Measurements from ENCODE around the gene TMEM176A.

TMEM176A gene

GRCh38 chr7:150820148-150820547 lies 19.6 kb downstream of the TMEM176A start:
- no peak overlapping the region for H3K4me3 ChIP-seq (replicated peaks; ENCODE audit: low read depth, low read length)
- H3K36me3 ChIP-seq (ENCODE audit: control insufficient read depth, insufficient read depth, low read length): no peaks in the 10 kb centered on the region
- TF ChIP-seq CTCF (IDR thresholded peaks at IDR 0.05; ENCODE audit: insufficient read depth, low read length, poor library complexity, severe bottlenecking): no peak
- H3K27me3 ChIP-seq (replicated peaks; ENCODE audit: control insufficient read depth, insufficient read depth, low read length): no peaks in the 10 kb centered on the region
- no peak for DNase-seq (ENCODE audit: extremely low read depth, insufficient read length)

- H3K4me3 ChIP-seq (replicated peaks; ENCODE audit: low read depth, low read length): no peak overlapping the region
- no peaks in the 10 kb centered on the region for H3K36me3 ChIP-seq (ENCODE audit: control insufficient read depth, insufficient read depth, low read length)
- no peaks in the 10 kb centered on the region for H3K27me3 ChIP-seq (replicated peaks; ENCODE audit: control insufficient read depth, insufficient read depth, low read length)
- DNase-seq (ENCODE audit: extremely low read depth, insufficient read length): no peak
- TF ChIP-seq CTCF (IDR thresholded peaks at IDR 0.05; ENCODE audit: insufficient read depth, low read length, poor library complexity, severe bottlenecking): no peak
Observed at GRCh38 chr7:150820578-150821198, 20.1 kb downstream of the TMEM176A start.

- no peaks in the 10 kb centered on the region; the same call in 1 of the 2 replicates for H3K27me3 ChIP-seq (replicated peaks; ENCODE audit: control insufficient read depth, insufficient read depth, low read length)
Observed at GRCh38 chr7:150823043-150823442, 22.5 kb downstream of the TMEM176A start.

GRCh38 chr7:150823484-150824126 lies 23.0 kb downstream of the TMEM176A start:
- Histone ChIP-seq H3K36me3 (ENCODE audit: control insufficient read depth, insufficient read depth, low read length) (no peaks in the 10 kb centered on the region), H3K4me3 (replicated peaks; ENCODE audit: low read depth, low read length) (no peak overlapping the region), H3K27me3 (replicated peaks; ENCODE audit: control insufficient read depth, insufficient read depth, low read length) (no peaks in the 10 kb centered on the region; the same call in 1 of the 2 replicates)
- no peak for TF ChIP-seq CTCF (IDR thresholded peaks at IDR 0.05; ENCODE audit: insufficient read depth, low read length, poor library complexity, severe bottlenecking)
- DNase-seq (ENCODE audit: extremely low read depth, insufficient read length): no peak

More at GRCh38 chr7:150823043-150823442, 22.5 kb downstream of the TMEM176A start:
- Histone ChIP-seq H3K36me3 (ENCODE audit: control insufficient read depth, insufficient read depth, low read length) (no peaks in the 10 kb centered on the region), H3K4me3 (replicated peaks; ENCODE audit: low read depth, low read length) (no peak overlapping the region)
- no peak for DNase-seq (ENCODE audit: extremely low read depth, insufficient read length)
- TF ChIP-seq CTCF (IDR thresholded peaks at IDR 0.05; ENCODE audit: insufficient read depth, low read length, poor library complexity, severe bottlenecking): no peak

- H3K36me3 ChIP-seq (ENCODE audit: control insufficient read depth, insufficient read depth, low read length): no peaks in the 10 kb centered on the region
- no peak for TF ChIP-seq CTCF (IDR thresholded peaks at IDR 0.05; ENCODE audit: insufficient read depth, low read length, poor library complexity, severe bottlenecking)
- H3K27me3 ChIP-seq (replicated peaks; ENCODE audit: control insufficient read depth, insufficient read depth, low read length): no peaks in the 10 kb centered on the region; the same call in 1 of the 2 replicates
- no peak for DNase-seq (ENCODE audit: extremely low read depth, insufficient read length)
- H3K4me3 ChIP-seq (replicated peaks; ENCODE audit: low read depth, low read length): no peak overlapping the region
Observed at GRCh38 chr7:150824379-150825177, 24.0 kb downstream of the TMEM176A start.
